ENCODE results near the gene WDR36. TPM values are rescaled to one million over a fixed set of nuclear protein-coding genes. Genes with fewer than 3 reads are reported as not detected.

Gene WDR36
- total and polyA plus RNA-seq, 2 of the 13 experiments (the other 11 are each of a cell fraction or from before 2014, with no cell fraction given) = 18.2 to 40.6 TPM

- WGBS (ENCODE audit: low lambda C conversion rate) = 100% methylated on average over 3 of the region's 3 CpGs
- Histone ChIP-seq H3K4me2 (ENCODE audit: low read depth, low read length) (no peak overlapping the region), H4K20me1 (ENCODE audit: insufficient read depth, low read length) (no peaks in the 10 kb centered on the region), H3K4me1 (ENCODE audit: insufficient read depth, low read length) (no peaks in the 10 kb centered on the region), H3K36me3 (replicated peaks in 1 of 2; ENCODE audit: control insufficient read depth in 1 of 2, insufficient read depth in 2 of 2, low read length in 2 of 2) (peaks cover 4 to 10% of the 10 kb centered on the region in 2 experiments; a peak in 2 of 5 replicates), H3K4me3 (replicated peaks in 1 of 3; ENCODE audit: insufficient read depth in 1 of 3, low read depth in 2 of 3, low read length in 3 of 3) (no peak overlapping the region), H3K9ac (ENCODE audit: insufficient read depth, low read depth, low read length) (no peak overlapping the region), H3K79me2 (ENCODE audit: insufficient read depth, low read length) (no peaks in the 10 kb centered on the region), H3K27me3 (ENCODE audit: control insufficient read depth in 1 of 2, insufficient read depth in 2 of 2, low read length in 2 of 2) (no peaks in the 10 kb centered on the region; a peak in 1 of 5 replicates), H3K9me3 (ENCODE audit: low read length) (no peaks in the 10 kb centered on the region), H2AFZ (ENCODE audit: low read length) (no peak overlapping the region), H3K27ac (ENCODE audit: extremely low read length, insufficient read depth, low read length) (no peak overlapping the region)
- BruUV-seq (replicated peaks) = no TSS peak
- in situ Hi-C loops (cut with HindIII; ENCODE audit: extremely low pct_ligation_motif_present, low pct_unique_long_range_greater_than_20kb) (no loop called here), intact Hi-C loops (cut with micrococcal nuclease; ENCODE audit: unreplicated experiment) (no loop called here)
- ATAC-seq (no peak), FAIRE-seq (no peak), DNase-seq (ENCODE audit: low spot score) (no peak)
- CTCF ChIA-PET (ENCODE audit: low intra/inter-chr PET ratio, low total read pairs) = no interaction called here
- TF ChIP-seq SOX5 (CRISPR knock-in tag; IDR thresholded peaks at IDR 0.05; ENCODE audit: borderline replicate concordance) = no peak
- peak; percentile 30; the same call in 1 of the 2 replicates for TF ChIP-seq CEBPB (IDR thresholded peaks at IDR 0.05; ENCODE audit: borderline replicate concordance, low read depth, low read length)
- TF ChIP-seq ZNF460 (CRISPR knock-in tag; IDR thresholded peaks at IDR 0.05; ENCODE audit: borderline replicate concordance) = no peak
- TF ChIP-seq CENPX (CRISPR knock-in tag; IDR thresholded peaks at IDR 0.05) = no peak
- TF ChIP-seq ZSCAN5A (CRISPR knock-in tag; IDR thresholded peaks at IDR 0.05; ENCODE audit: borderline replicate concordance) = no peak
- TF ChIP-seq RFX5 (IDR thresholded peaks at IDR 0.05; ENCODE audit: low read depth, low read length) = no peak
- no peak for TF ChIP-seq ZNF607 (CRISPR knock-in tag; IDR thresholded peaks at IDR 0.05; ENCODE audit: borderline replicate concordance)
- POLR2A ChIA-PET = no interaction called here
Measured at GRCh38 chr5:111129938-111130337, 37.8 kb downstream of the WDR36 start.

- no peak overlapping the region for H2AFZ ChIP-seq (ENCODE audit: low read length)
- H3K27ac ChIP-seq (ENCODE audit: extremely low read length, insufficient read depth, low read length) = no peak overlapping the region
- 93% methylated on average over 2 of the region's 2 CpGs for WGBS (ENCODE audit: low lambda C conversion rate)
- H3K9me3 ChIP-seq (ENCODE audit: low read length) = no peaks in the 10 kb centered on the region
- ChIA-PET CTCF (ENCODE audit: low intra/inter-chr PET ratio, low total read pairs) (no interaction called here), POLR2A (no interaction called here)
- peak; percentile 71 to 87 for TF ChIP-seq MAFK (conservative IDR thresholded peaks at IDR 0.05 in 1 of 2, IDR thresholded peaks at IDR 0.05 in 1 of 2; ENCODE audit: low read length in 2 of 2)
- TF ChIP-seq ZKSCAN8 (CRISPR knock-in tag; IDR thresholded peaks at IDR 0.05; ENCODE audit: borderline replicate concordance) = no peak
- TF ChIP-seq MAFF (IDR thresholded peaks at IDR 0.05; ENCODE audit: low read depth, low read length) = peak; percentile 76
- no peak for TF ChIP-seq ZNF619 (CRISPR knock-in tag; IDR thresholded peaks at IDR 0.05)
- TF ChIP-seq HOXD1 (CRISPR knock-in tag; IDR thresholded peaks at IDR 0.05) = no peak
- no peak for TF ChIP-seq THAP9 (CRISPR knock-in tag; IDR thresholded peaks at IDR 0.05; ENCODE audit: borderline replicate concordance)
- no peak overlapping the region for H3K4me2 ChIP-seq (ENCODE audit: low read depth, low read length)
- H3K4me1 ChIP-seq (ENCODE audit: insufficient read depth, low read length) = no peaks in the 10 kb centered on the region
- H3K79me2 ChIP-seq (ENCODE audit: insufficient read depth, low read length) = no peaks in the 10 kb centered on the region
- peaks cover 2 to 4% of the 10 kb centered on the region in 2 experiments; a peak in 1 of 5 replicates for H3K36me3 ChIP-seq (replicated peaks in 1 of 2; ENCODE audit: control insufficient read depth in 1 of 2, insufficient read depth in 2 of 2, low read length in 2 of 2)
- no peak overlapping the region for H3K4me3 ChIP-seq (replicated peaks in 1 of 3; ENCODE audit: insufficient read depth in 1 of 3, low read depth in 2 of 3, low read length in 3 of 3)
- FAIRE-seq (no peak), ATAC-seq (no peak), DNase-seq (ENCODE audit: low spot score) (no peak)
- no peaks in the 10 kb centered on the region for H4K20me1 ChIP-seq (ENCODE audit: insufficient read depth, low read length)
- H3K9ac ChIP-seq (ENCODE audit: insufficient read depth, low read depth, low read length) = no peak overlapping the region
- no peaks in the 10 kb centered on the region; a peak in 1 of 5 replicates for H3K27me3 ChIP-seq (ENCODE audit: control insufficient read depth in 1 of 2, insufficient read depth in 2 of 2, low read length in 2 of 2)
- intact Hi-C loops (cut with micrococcal nuclease; ENCODE audit: unreplicated experiment) (no loop called here), in situ Hi-C loops (cut with HindIII; ENCODE audit: extremely low pct_ligation_motif_present, low pct_unique_long_range_greater_than_20kb) (no loop called here)
- BruUV-seq (replicated peaks) = no TSS peak
Measured at GRCh38 chr5:111131356-111131755, 39.2 kb downstream of the WDR36 start.
